GM19023 (cell line): ENCODE results near the gene PAK1IP1.
"Not testable (repeated sequence)": the region's sequence is repeated elsewhere in the genome, so short reads cannot be mapped to it uniquely, and the experiment has no call there.

Source experiments
- ATAC-seq: cut with Tn5 transposase; IDR thresholded peaks from one replicate; pipeline ENCODE4 v1.9.1; 2021; ENCODE audit warnings: mild to moderate bottlenecking, moderate library complexity; ENCODE audit not compliant: unreplicated experiment

The PAK1IP1 gene

GRCh38 chr6:10740061-10740460 is 45.3 kb downstream of the PAK1IP1 start:
- ATAC-seq: no peak

GRCh38 chr6:10741643-10742042 is 46.9 kb downstream of the PAK1IP1 start:
- not testable (repeated sequence) for ATAC-seq

- ATAC-seq: no peak
These were observed 47.5 kb downstream of the PAK1IP1 start for GRCh38 chr6:10742251-10742650.

GRCh38 chr6:10743515-10743914 is 48.7 kb downstream of the PAK1IP1 start:
- ATAC-seq: no peak

GRCh38 chr6:10745116-10745515 is 50.3 kb downstream of the PAK1IP1 start:
- ATAC-seq: no peak

- ATAC-seq: no peak
These were observed 52.1 kb downstream of the PAK1IP1 start for GRCh38 chr6:10746915-10747250.

- peak; percentile 98 for ATAC-seq
These were observed 52.6 kb downstream of the PAK1IP1 start, which contains the start of gene TMEM14B for GRCh38 chr6:10747251-10747972. Gene TMEM14B (plus strand): TSS chr6:10747805. CDS start chr6:10749246, 1,441 bp downstream.

- ATAC-seq: no peak
These were observed 55.0 kb downstream of the PAK1IP1 start for GRCh38 chr6:10749734-10750133.

GRCh38 chr6:10750568-10750967 is 55.8 kb downstream of the PAK1IP1 start:
- not testable (repeated sequence) for ATAC-seq

GRCh38 chr6:10751757-10752156 is 57.0 kb downstream of the PAK1IP1 start:
- not testable (repeated sequence) for ATAC-seq

GRCh38 chr6:10756085-10756484 is 61.3 kb downstream of the PAK1IP1 start:
- ATAC-seq: no peak
